ENCODE results near the gene KIF16B.
A peak's percentile ranks its signal among the peaks of the same experiment; 100 is the strongest.
"Not testable (repeated sequence)": the region's sequence is repeated elsewhere in the genome, so short reads cannot be mapped to it uniquely, and the experiment has no call there.

Gene KIF16B

GRCh38 chr20:16475225-16475624 lies 98.0 kb downstream of the KIF16B start:
- no peak for DNase-seq

DNA sequence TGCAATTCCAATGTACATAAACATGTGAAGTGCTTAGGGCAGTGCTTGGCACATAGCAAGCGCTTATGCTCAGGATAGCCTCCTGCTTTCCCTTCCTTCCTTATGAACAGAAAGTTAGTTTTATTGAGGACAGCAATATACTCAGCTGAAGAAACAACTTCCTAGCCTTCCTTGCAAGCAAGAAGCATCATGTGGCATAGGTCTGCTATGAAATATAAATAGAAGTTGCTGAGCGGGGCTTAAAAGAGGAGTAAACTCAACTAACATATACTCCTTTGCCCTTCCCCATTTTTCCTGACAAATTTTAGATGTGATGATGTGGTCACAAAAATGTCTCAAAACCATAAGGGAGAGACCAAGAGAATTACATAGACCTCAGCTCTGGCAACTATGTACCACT lies 98.9 kb downstream of the KIF16B start:
- DNase-seq, result no peak

GRCh38 chr20:16472045-16472872 lies 101.0 kb downstream of the KIF16B start:
- no peak for DNase-seq

DNA sequence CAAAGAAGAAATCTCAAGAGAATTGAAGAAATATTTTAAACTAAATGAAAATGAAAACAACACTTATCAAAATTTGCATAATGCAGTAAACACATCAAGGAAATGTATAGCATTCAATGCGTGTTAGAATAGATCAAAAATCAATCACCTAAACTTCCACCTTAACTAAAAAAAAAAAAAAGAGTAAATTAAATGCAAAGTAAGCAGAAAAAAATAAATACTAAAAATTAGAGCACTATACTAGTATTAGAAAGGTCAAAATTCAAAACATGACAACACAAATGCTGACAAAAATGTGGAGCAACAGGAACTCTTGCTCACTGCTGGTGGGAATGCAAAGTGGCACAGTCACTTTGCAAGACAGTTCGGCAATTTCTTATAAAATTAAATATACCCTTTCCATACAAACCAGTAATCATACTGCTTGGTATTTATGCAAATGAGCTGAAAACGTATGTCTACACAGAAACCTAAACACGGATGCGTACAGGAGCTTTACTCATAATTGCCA lies 103.8 kb downstream of the KIF16B start:
- no peak for DNase-seq

DNA sequence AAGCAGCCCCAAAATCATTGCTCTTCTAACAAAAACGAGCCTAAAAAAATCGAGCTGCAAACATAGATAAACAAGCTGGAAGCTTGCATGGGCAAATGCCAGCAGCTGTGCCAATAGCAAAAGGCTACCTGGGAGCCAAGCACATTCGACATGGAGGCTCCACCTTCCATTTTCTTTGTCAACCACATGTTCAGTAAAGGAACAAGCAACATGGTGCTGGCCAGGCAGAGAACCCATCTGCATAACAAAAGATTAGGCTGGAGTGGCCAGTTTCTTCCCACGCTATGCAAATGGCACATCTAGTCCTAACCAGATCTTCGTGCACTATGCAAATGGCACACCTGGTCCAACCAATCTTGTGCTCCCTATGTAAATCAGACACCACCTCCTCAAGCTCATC lies 110.5 kb downstream of the KIF16B start:
- no peak for DNase-seq

GRCh38 chr20:16459019-16459700 lies 114.1 kb downstream of the KIF16B start:
- DNase-seq, result no peak

DNA sequence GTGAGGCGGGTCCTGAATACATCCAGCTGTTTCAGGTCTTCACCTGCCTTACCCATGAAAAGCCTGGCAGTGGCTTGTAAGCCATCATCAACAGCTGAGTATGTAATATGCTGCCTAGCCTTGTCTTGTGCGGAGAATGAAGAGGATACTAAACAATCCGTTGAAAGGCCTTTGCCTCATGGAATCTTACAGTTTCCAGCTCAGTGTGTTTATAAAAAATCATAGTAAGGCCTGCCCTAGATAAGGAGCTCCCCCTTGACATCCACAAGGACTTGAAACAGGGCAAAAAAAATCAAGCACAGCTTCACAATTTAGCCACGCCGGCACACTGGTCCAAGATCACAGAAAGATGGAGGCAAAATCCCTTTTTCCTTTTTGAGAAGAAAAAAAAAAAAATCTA lies 115.7 kb downstream of the KIF16B start:
- no peak for DNase-seq

GRCh38 chr20:16455324-16455723 lies 117.9 kb downstream of the KIF16B start:
- DNase-seq, result no peak

DNA sequence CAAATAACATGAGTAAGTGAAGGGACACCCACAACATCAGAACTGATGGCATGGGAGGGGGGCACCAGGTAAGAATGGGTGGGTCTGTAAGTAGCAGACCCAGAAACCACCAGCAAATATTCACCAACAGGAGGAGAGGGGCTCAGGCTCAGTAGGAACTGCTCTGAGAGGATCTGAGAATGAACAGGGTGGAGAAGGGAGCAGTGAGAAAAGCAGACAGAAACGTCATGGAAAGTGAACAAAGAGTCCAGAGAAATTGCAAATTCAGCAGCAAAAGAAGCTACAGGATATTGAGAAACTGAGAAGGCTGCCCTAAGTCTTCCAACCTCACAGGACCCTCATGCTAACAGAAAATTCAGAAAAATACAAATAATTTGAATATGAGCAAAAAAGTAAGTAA lies 121.3 kb downstream of the KIF16B start:
- no peak for DNase-seq

- no peak for DNase-seq
Measured at GRCh38 chr20:16451001-16451400, 122.2 kb downstream of the KIF16B start.

- DNase-seq, result no peak
Measured at GRCh38 chr20:16446991-16447390, 126.3 kb downstream of the KIF16B start.

DNA sequence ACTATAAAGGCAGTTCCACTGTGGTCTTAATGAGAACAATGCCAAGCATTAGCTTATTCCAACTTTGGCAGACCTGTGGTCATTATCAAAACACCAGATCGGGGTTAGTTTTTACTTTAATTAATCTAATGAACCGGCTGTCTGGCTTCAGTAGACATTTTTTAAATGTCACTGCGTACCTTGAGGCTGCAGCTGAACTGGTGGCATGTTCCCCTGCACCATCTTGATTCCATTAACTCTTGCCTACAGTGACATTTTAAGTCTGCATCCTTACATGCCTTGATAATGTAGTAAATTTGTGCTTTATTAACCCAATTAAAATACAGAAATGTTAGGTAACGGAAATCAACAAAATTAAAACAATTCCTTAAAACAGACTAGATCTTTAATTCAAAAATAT lies 127.0 kb downstream of the KIF16B start:
- DNase-seq, result no peak

DNA sequence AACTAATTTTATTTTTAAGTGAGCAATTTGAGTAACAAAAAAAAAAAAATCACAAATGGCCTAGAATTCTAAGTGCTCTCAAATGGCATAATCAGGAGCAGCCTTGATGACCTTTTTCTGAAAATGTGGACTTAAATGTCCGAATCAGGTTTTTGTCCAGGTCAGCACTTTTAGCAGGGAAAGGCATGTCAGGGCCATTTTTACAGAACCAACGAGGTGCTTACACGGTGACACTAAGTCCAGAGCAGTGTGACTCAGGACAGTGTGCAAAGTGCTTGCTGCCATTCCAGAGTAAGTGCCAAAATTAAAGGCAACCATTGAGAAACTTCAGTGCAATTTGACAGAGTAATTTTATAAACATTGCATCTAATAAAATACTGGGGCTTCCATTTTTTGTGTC lies 127.8 kb downstream of the KIF16B start:
- DNase-seq, result no peak

DNA sequence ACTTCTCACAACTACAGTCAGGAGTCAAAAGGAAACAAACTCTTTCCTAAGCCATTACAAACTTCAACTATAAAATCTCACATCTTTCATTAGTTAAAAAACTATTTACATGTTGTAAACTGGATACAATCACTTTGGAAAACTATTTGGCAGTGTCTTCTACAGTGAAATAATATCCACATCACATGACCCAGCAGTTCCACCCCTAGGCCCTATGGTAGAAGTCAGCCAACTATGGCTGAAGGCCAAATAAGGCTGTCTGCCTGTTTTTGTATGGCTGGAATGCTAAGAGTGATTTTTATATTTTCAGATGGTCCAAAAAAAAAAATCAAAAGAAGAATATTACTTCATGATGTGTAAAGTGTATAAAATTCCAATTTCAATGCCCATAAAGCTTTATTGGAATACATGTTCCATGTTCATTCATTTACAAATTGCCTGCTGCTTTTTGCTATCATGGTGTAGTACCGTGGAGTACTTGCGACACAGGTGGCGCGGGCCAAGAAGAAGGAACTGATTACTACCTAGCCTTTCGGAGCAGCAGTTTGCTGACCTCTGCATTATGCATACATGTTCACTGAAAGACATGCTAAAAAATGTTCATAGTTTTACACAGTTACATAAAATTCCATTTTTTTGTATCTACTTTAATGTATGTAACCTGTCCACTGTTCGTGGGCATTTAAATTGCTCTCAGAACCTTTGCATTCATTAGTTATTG lies 129.0 kb downstream of the KIF16B start:
- no peak for DNase-seq

- no peak for DNase-seq
Measured at GRCh38 chr20:16441546-16442164, 131.6 kb downstream of the KIF16B start.

GRCh38 chr20:16440686-16441085 lies 132.6 kb downstream of the KIF16B start:
- no peak for DNase-seq

DNA sequence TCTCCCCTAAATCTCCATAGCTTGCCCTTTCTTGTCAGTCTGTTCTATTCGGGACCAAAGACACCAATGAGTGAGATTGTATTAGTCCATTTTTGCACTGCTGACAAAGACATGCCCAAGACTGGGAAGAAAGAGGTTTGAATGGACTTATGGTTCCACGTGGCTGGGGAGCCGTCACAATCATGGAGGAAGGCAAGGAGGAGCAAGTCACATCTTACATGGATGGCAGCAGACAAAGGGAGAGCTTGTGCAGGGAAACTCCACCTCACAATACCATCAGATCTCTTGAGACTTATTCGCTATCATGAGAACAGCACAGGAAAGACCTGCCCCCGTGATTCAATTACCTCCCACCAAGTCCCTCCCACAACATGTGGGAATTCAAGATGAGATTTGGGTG lies 133.7 kb downstream of the KIF16B start:
- DNase-seq, result not testable (repeated sequence)

DNA sequence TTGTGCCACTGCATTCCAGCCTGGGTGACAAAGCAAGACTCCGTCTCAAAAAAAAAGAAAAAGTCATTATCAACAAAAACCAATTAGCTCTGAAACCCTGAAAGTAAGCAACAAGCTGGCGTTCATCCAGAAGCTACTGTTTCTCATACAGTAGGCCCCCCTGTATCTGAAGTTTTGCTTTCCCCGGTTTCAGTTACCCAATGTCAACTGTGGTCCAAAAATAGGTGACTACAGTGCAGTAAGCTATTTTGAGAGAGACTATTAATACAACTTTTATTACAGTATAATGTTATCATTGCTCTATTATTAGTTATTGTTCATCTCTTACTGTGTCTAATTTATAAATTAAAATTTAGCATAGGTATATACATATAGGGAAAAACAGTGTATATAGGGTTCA lies 135.1 kb downstream of the KIF16B start:
- DNase-seq, result no peak

- DNase-seq, result no peak
Measured at GRCh38 chr20:16437387-16437996, 135.8 kb downstream of the KIF16B start.

DNA sequence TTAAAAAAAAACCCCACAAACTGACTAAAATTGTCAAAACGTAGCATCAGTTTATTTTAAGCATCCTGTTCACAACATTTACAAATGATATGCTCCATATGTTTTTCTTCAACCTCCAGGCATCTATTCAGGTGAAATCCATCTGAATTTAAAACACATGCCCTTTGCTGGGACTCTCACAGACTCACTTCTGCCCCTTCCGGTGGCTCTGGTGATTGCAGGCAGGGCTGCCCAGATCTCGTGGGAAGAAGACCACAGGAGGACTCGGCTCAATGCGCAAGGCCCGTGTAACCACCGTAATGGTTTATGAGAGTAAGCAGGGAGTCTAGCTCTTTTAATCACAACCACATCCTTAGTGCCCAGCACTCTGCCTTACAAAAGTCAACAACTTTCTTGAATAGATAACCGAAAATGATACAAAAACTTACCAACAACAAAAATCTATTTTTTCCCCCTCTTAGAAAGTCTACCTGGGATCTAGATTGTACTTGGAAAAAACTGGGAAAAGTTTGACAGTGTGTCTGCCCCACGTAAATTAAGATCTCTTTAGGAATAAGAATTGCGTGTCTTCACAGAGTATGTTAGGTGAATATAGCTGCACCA lies 139.1 kb downstream of the KIF16B start:
- DNase-seq, result peak; percentile 30

DNA sequence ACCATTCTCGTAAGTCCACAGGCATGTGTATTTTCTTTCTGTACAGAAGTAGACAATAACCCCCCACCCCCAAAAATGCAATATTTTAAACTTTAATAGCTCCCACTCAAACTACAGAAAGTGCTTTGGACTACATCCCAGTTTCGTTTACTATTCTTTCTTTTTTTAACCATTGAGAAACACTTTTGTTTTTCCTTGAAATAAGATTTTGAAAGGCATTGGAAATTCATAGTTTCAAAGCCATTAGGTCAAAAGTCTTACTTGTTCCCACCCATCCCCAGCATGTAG lies 140.0 kb downstream of the KIF16B start:
- no peak for DNase-seq

DNA sequence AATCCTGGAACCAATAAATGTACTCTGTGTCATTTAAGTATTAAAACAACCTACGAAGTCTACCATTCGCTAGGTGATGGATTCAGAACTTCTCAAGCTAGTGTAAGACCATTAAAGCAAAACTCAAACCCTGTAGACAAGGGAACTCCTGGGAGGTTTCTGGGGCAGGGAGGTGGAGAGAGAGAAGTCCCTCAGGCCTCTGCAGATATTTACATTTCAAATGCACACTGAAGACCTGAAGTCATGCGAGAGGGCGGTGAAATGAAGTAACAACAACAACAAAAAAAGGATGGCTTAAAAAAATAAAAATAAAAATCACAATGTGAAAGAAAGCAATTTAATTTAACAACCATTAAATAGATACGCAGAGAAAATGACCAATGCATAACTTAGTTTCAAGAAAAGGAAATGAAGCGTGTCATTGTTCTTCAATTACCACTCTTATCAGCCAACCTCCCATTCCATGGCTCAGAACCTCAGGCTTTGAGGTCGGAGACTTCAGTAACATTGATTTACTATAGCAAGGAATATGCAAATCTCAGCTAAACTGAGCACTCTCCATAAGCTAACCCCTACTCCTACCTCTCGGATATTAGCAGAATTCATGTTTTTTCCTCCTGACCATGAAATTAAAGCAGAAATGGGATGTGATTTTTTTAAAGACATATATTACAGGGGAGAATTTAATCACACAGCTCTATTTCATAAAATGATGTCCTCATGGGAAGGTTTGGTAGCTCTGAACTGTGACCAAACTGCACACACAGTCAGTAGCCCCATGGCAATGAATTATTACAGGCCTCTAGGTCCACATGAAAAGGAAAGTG lies 140.6 kb downstream of the KIF16B start:
- no peak for DNase-seq
